DMS79 (cell line): ENCODE data around the gene STPG3.
"Not testable (repeated sequence)": the region's sequence is repeated elsewhere in the genome, so short reads cannot be mapped to it uniquely, and the experiment has no call there.

Experiments used
- DNase-seq: peaks from one replicate; lab custom pipeline; 2025; lab: John Stamatoyannopoulos, UW

The STPG3 gene

GRCh38 chr9:137245450-137246421, 5.3 kb upstream of the STPG3 start:
- peak; percentile 76 for DNase-seq

DNA sequence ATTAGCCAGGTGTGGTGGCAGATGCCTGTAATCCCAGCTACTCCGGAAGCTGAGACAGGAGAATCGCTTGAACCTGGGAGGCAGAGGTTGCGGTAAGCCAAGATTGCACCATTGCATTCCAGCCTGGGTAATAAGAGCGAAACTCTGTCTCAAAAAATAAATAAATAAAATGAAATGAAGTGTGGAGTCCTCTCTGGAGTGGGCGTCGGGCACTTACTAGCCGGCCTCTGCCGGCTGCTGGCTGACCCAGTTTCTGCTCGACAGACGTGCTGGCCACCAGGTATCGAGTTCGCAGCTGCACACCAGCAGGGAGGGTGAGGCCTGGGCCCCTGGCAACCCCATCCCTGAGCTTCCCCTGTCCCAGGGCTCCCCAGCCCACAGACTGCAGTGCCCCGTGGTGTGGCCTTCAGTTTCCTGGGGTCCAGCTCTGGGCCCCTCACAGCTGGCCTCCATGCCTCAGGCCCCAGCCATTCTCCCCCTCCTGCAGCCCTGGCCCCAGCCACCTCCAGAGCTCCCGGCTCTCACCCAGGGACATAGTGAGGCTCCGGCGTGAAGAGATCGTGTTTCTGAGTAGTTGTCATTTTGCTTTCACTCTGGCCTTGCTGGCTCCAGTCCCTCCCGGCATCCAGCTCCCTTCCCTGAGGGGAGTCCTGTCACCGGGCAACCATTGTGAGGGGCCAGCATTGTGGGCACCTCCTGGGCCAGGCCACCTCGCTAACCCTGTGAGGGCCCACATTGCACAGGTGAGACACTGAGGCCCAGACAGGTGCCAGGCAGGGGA, 3.8 kb upstream of the STPG3 start:
- DNase-seq: peak; percentile 31

DNA sequence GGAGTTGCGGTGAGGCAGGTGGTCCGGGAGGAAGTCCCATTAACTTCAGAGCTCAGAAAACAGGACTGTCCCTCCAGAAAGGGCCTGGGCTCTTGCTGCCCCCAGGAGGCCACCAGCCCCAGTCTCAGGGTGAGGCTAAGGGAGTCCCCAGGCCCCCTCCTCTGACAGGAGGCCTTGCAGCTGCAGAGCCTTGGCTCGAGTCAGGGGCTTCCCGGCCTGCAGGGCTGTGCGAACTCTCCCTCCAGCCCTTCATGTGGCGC, 3.2 kb upstream of the STPG3 start:
- DNase-seq: no peak

- DNase-seq: no peak
Observed at GRCh38 chr9:137250329-137251193, 525 bp upstream of the STPG3 start.

DNA sequence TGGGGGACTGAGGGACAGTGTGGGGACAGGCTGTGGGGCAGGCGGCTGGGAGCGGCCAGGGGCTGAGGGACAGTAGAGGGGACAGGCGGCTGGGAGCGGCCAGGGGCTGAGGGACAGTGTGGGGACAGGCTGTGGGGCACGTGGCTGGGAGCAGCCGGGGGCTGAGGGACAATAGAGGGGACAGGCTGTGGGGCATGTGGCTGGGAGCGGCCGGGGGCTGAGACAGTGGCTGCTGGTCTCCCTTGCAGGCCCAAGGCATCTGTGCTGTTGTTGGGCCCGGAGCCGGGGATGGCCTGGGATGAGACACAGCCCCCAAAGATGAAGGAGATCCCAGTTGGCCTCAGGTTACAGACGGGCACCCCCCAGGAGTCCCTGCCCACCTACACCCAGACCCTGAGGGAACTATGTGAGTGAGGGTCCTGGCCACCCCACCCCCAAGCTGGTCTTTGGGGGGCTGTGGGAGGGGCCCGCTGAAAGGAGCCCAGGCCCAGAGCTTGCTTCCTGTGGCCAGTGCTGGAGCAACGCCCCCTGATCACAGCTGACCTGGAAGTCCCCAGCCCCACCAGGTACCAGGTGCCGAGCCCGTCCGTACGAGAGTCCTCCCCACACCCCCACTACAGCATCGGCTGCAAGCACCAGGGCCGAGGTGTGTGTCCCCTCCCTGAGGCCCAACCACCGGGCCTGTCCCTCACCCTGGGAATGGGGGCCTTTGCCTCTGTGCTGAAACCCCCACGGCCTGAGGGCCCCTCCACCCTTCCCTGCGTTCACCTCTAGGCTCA, 593 bp downstream of the STPG3 start:
- no peak for DNase-seq

- no peak for DNase-seq
Observed at GRCh38 chr9:137252555-137253506, 1.7 kb downstream of the STPG3 start.

DNA sequence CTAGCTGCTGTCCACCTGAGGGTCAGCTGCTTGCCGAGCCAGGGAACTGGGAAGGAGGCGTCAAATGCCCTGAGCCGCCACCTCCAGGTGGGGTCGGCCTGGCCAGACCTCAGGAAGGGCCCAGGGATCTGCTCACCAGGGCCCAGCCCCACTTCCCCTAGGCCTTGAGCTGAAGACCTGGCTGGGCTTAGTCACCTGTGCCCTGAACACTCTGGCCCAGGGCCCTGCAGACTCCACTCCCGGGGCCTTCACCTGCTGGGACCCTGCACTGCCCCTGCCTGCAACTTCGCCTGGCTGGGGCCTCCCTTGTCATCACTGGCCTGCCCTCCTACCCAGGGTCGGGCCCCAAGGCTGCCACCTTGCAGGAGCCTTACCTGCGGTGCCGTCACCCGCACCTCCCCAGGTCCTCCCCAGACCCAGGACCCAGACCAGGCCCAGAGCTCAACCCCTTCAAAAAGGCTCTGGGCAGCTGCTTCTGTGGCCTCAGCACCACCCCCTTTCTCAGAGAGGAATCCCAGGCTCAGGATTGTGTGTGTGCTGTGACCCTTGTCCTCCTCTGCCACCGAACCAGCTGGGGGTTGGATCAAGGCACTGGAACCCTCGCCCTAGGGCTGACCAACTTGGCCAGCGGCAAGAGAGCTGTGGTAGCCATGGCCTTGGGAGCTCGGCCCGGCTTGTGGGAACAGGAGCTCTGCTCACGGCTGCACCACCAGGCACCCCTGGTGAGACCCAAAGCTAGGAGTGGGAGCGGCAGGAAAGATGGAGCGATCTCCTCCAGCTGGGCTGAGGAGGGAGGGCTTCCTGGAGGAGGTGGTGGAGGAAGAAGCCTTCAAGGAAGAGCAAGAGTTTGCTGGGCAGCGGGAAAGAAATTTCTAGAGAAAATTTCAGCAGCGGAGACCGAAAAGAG, 2.9 kb downstream of the STPG3 start:
- no peak for DNase-seq

DNA sequence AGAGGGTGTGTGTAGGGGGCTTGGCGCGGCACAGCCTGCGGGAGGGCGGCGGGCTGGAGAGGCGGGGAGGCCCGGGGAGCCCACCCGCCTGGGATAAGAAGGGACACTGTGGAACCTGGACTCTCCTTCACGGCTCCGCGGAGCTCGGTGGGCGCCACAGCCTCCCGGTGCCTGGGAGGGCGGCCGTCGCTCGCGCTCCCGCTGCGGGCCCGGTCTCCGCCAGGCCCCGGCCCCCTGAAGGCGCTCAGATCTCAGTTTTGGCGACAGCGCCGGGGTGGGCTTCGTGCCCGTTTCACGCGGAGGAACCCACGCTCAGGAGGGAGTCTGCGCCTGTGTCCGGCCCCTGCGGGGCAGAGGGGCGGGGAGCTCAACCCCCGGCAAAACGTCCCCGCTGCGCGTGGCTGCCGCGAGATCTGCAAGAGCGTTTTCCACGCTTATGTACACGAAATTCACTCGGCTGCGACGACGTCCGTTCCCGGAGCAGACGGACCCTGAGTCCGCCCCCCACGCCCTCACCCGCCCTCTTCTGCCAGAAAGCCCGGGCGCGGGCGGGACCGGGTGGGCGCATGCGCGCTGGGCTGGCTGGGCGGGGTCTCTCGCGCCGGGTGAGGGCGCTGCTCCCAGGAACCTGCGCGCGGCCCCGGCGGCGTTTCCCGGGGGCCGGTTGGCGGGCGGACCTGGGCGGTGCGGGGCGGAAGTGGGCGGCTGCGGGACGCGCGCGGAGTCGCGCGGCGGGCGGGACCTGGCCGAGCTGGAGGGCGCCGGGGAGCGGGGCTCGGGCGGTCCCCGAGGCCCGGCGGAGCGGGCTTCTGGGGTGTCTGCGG, 3.8 kb downstream of the STPG3 start, which contains the start of gene NELFB:
Gene NELFB, plus strand, starts transcription at position 704 of the 824 bp plus-strand sequence.
- DNase-seq: peak; percentile 52

GRCh38 chr9:137255448-137256114, 4.5 kb downstream of the STPG3 start:
- DNase-seq: peak; percentile 30

GRCh38 chr9:137256362-137256761, 5.3 kb downstream of the STPG3 start:
- DNase-seq: no peak

DNA sequence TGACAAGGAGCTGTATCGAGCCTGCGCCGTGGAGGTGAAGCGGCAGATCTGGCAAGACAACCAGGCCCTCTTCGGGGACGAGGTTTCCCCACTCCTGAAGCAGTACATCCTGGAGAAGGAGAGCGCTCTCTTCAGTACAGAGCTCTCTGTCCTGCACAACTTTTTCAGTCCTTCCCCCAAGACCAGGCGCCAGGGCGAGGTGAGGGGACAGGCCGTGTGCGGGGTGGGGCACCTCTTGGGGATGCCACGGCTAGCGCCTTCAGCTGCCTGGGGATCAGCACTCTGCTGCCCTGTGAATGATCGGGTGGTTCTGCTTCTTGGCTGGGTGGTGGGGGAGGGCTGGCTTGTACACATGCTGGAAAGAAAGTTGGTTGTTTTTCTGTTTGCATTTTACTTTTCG, 5.8 kb downstream of the STPG3 start:
- no peak for DNase-seq

DNA sequence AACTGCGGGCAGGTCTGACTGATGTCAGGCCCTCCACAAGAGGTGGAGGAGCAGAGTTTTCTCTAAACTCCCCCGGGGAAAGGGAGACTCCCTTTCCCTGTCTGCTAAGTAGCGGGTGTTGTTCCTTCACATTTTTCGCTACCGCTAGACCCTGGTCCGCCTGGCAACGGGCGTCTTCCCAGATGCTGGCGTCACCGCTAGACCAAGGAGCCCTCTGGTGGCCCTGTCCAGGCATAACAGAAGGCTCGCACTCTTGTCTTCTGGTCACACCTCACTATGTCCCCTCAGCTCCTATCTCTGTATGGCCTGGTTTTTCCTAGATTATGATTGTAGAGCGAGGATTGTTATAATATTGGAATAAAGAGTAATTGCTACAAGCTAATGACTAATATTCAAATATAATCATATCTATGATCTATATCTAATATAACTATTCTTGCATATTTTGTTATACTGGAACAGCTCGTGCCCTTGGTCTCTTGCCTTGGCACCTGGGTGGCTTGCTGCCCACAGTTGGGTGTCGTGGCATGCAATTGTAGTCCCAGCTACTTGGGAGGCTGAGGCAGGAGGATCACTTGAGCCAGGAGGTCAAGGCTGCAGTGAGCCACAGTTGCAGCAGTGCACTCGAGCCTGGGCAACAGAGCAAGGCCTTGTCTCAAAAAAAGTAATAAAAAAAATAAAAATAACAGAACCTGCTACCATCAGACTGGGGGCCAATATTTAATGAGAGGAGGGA, 11.3 kb downstream of the STPG3 start:
- not testable (repeated sequence) for DNase-seq

- DNase-seq: no peak
Observed at GRCh38 chr9:137262909-137263285, 11.8 kb downstream of the STPG3 start.

GRCh38 chr9:137263506-137263905, 12.4 kb downstream of the STPG3 start:
- no peak for DNase-seq

- no peak for DNase-seq
Observed at GRCh38 chr9:137264067-137264466, 13.0 kb downstream of the STPG3 start.

- DNase-seq: no peak
Observed at GRCh38 chr9:137265496-137266161, 14.5 kb downstream of the STPG3 start.

- DNase-seq: no peak
Observed at GRCh38 chr9:137266162-137266527, 15.1 kb downstream of the STPG3 start.
